Liver (tissue), 9 donors: ENCODE measurements around the gene TMTC1. TPM values are rescaled to one million over a fixed set of nuclear protein-coding genes. Genes with fewer than 3 reads are reported as not detected.

Experiments
- DNase-seq: peaks from one replicate; pipeline ENCODE4 v3.0.0-alpha.2; 2017; ENCODE audit warnings: low spot score
- H3K27ac ChIP-seq, 2 donors: one replicate each; pipeline ENCODE4 v1.7.0; 2013; ENCODE audit warnings: inconsistent platforms in 2 of 2, low read length in 2 of 2, control low read depth in 1 of 2, low read depth in 1 of 2, mild to moderate bottlenecking in 1 of 2
- H3K27me3 ChIP-seq, 4 donors: one replicate each; pipeline versions ENCODE4 v1.6.1 to v1.7.0; 2013; ENCODE audit warnings: low read length in 3 of 4, inconsistent platforms in 1 of 4, mild to moderate bottlenecking in 1 of 4, moderate library complexity in 1 of 4; ENCODE audit not compliant: control insufficient read depth in 4 of 4, insufficient read depth in 4 of 4
- H3K36me3 ChIP-seq, 4 donors: one replicate each; pipeline versions ENCODE4 v1.6.1 to v1.7.0; 2013; ENCODE audit warnings: low read length in 3 of 4, mild to moderate bottlenecking in 3 of 4, low read depth in 1 of 4, moderate library complexity in 1 of 4; ENCODE audit not compliant: control insufficient read depth in 4 of 4, insufficient read depth in 3 of 4
- H3K4me1 ChIP-seq, 4 donors: one replicate each; pipeline versions ENCODE4 v1.6.1 to v1.7.0; 2013; ENCODE audit warnings: low read length in 3 of 4, mild to moderate bottlenecking in 3 of 4, moderate library complexity in 1 of 4; ENCODE audit not compliant: control insufficient read depth in 4 of 4, insufficient read depth in 4 of 4
- H3K4me3 ChIP-seq, 3 donors: one replicate each; pipeline versions ENCODE4 v1.6.1 to v1.7.0; 2013; ENCODE audit warnings: low read length in 3 of 3, control low read depth in 1 of 3, low read depth in 1 of 3, mild to moderate bottlenecking in 1 of 3
- H3K9ac ChIP-seq, 2 donors: one replicate each; pipeline ENCODE4 v1.7.0; 2013; ENCODE audit warnings: low read length in 2 of 2, mild to moderate bottlenecking in 2 of 2, moderate library complexity in 2 of 2, control low read depth in 1 of 2, low read depth in 1 of 2
- H3K9me3 ChIP-seq, 4 donors: one replicate each; pipeline versions ENCODE4 v1.6.1 to v1.7.0; 2013; ENCODE audit warnings: low read length in 3 of 4; ENCODE audit not compliant: control insufficient read depth in 4 of 4
- ATF3 ChIP-seq: IDR thresholded peaks from 2 replicates; pipeline ENCODE4 v1.6.1; 2016; ENCODE audit warnings: antibody characterized with exemption
- CTCF ChIP-seq: fragments of 150-350 bp; IDR thresholded peaks from 2 replicates; pipeline ENCODE4 v1.5.1; 2017; ENCODE audit warnings: improper control_type of control experiment, low read depth, low read length; ENCODE audit not compliant: missing input control
- EGR1 ChIP-seq, 2 donors: IDR thresholded peaks; 2 replicates each; pipeline ENCODE4 v1.6.1; 2016 to 2018; ENCODE audit warnings: antibody characterized with exemption in 2 of 2, low read depth in 2 of 2
- FOXA1 ChIP-seq: IDR thresholded peaks from 2 replicates; pipeline ENCODE4 v1.6.1; 2016; ENCODE audit warnings: antibody characterized with exemption
- FOXA2 ChIP-seq: IDR thresholded peaks from 2 replicates; pipeline ENCODE4 v1.6.1; 2016; ENCODE audit warnings: antibody characterized with exemption
- GABPA ChIP-seq, 2 donors: IDR thresholded peaks in 1 of 2; conservative IDR thresholded peaks in 1 of 2; 2 replicates each; pipeline ENCODE4 v1.6.1; 2016; ENCODE audit warnings: antibody characterized with exemption in 2 of 2, mild to moderate bottlenecking in 1 of 2, moderate library complexity in 1 of 2
- HNF4A ChIP-seq, 2 donors: conservative IDR thresholded peaks; 2 replicates each; pipeline ENCODE4 v1.6.1; 2016; ENCODE audit warnings: antibody characterized with exemption in 2 of 2, mild to moderate bottlenecking in 2 of 2
- HNF4G ChIP-seq: IDR thresholded peaks from 2 replicates; pipeline ENCODE4 v1.6.1; 2016; ENCODE audit warnings: antibody characterized with exemption
- JUND ChIP-seq, 2 donors: IDR thresholded peaks; 2 replicates each; pipeline ENCODE4 v1.6.1; 2016; ENCODE audit warnings: antibody characterized with exemption in 2 of 2
- NR2F2 ChIP-seq: IDR thresholded peaks from 2 replicates; pipeline ENCODE4 v1.6.1; 2016; ENCODE audit warnings: antibody characterized with exemption
- RAD21 ChIP-seq, 2 donors: IDR thresholded peaks; 2 replicates each; pipeline ENCODE4 v1.6.1; 2016; ENCODE audit warnings: antibody characterized with exemption in 2 of 2, mild to moderate bottlenecking in 2 of 2
- REST ChIP-seq: IDR thresholded peaks from 2 replicates; pipeline ENCODE4 v1.6.1; 2016; ENCODE audit warnings: antibody characterized with exemption, mild to moderate bottlenecking
- RXRA ChIP-seq, 2 donors: IDR thresholded peaks; 2 replicates each; pipeline ENCODE4 v1.6.1; 2017 to 2018; ENCODE audit warnings: antibody characterized with exemption in 2 of 2, mild to moderate bottlenecking in 1 of 2
- SP1 ChIP-seq: IDR thresholded peaks from 2 replicates; pipeline ENCODE4 v1.6.1; 2018; ENCODE audit warnings: antibody characterized with exemption, mild to moderate bottlenecking
- TAF1 ChIP-seq: conservative IDR thresholded peaks from 2 replicates; pipeline ENCODE4 v1.6.1; 2016; ENCODE audit warnings: antibody characterized with exemption, mild to moderate bottlenecking
- YY1 ChIP-seq: IDR thresholded peaks from 2 replicates; pipeline ENCODE4 v1.6.1; 2016; ENCODE audit warnings: antibody characterized with exemption, mild to moderate bottlenecking
- ZBTB33 ChIP-seq: IDR thresholded peaks from 2 replicates; pipeline ENCODE4 v1.6.1; 2016; ENCODE audit warnings: antibody characterized with exemption
- WGBS: extraction: QIAGEN DNeasy Blood & Tissue Kit; methylation state at CpG from one replicate; pipeline ENCODE4 v1.1.7; 2013; 5-methylcytosine and 5-hydroxymethylcytosine counted together
- polyA plus RNA-seq, 2 donors: library from polyadenylated mRNA; stranded (reverse) in 1 of 2; unstranded in 1 of 2; fragments of 200-250 nt in 1 of 2; fragments of >200 nt in 1 of 2; fragmentation: Nextera tagmentation in 1 of 2; extraction: Ambion mirVana in 1 of 2; gene quantifications; one replicate each; pipeline versions ENCODE4 v1.2.1 to v1.2.3, GENCODE V29; 2013 to 2015
- total RNA-seq, 2 donors: library from RNA; depleted of rRNA; stranded (reverse); fragments of >200 nt; gene quantifications; one replicate each; pipeline ENCODE4 v1.2.3, GENCODE V29; 2014
- TF ChIP-seq, protein P1 (sequence below): IDR thresholded peaks from 2 replicates; pipeline ENCODE4 v1.6.1; 2016; ENCODE audit warnings: antibody characterized with exemption
- donor health status: healthy.
- donor health status: healthy.
- donor health status: healthy.
- donor health status: healthy.
- donor health status: healthy.

Gene TMTC1
- total and polyA plus RNA-seq, 4 donors, result 0.76 to 3.3 (median 2.1) TPM

- Histone ChIP-seq H3K27ac (no peak overlapping the region), H3K27me3 (no peaks in the 10 kb centered on the region), H3K4me3 (no peak overlapping the region), H3K36me3 (no peaks in the 10 kb centered on the region), H3K9me3 (no peaks in the 10 kb centered on the region), H3K4me1 (peaks cover 0 to 14% (median 9%) of the 10 kb centered on the region in 4 donors), H3K9ac (no peak overlapping the region)
- TF ChIP-seq RAD21 (IDR thresholded peaks at IDR 0.05) (no peak), RXRA (IDR thresholded peaks at IDR 0.05) (no peak), TAF1 (no peak), SP1 (no peak), NR2F2 (no peak), EGR1 (IDR thresholded peaks at IDR 0.05; ENCODE audit: low read depth in 2 of 2) (no peak), YY1 (no peak), REST (no peak), HNF4G (no peak), ZBTB33 (no peak), HNF4A (conservative IDR thresholded peaks at IDR 0.05) (no peak), CTCF (no peak), FOXA1 (no peak), GABPA (IDR thresholded peaks at IDR 0.05 in 1 of 2, conservative IDR thresholded peaks at IDR 0.05 in 1 of 2) (no peak), JUND (IDR thresholded peaks at IDR 0.05) (no peak), ATF3 (no peak), FOXA2 (no peak)
- TF ChIP-seq, protein P1, sequence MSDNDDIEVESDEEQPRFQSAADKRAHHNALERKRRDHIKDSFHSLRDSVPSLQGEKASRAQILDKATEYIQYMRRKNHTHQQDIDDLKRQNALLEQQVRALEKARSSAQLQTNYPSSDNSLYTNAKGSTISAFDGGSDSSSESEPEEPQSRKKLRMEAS, result no peak
- 89% methylated on average over 2 of the region's 2 CpGs for WGBS
- DNase-seq, result no peak
Measured at GRCh38 chr12:29546000-29546399, 237.7 kb downstream of the TMTC1 start.

DNA sequence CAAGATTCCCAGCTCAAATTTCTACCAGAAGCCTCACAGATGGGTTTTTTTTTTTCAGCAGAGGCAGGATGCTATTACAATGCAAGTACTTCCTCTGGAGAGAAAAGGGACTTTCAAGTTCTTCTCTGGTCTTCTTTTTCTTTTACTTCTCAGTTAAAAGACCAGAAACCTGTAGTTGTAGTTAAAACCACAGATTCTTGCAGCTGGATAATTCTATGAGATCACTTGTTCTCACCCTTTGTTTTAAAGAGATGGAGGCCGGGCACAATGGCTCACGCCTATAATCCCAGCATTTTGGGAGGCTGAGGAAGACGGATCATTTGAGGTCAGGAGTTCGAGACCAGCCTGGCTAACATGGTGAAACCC, 238.7 kb downstream of the TMTC1 start:
- Histone ChIP-seq H3K27me3 (no peaks in the 10 kb centered on the region), H3K4me1 (peaks cover 0 to 14% (median 9%) of the 10 kb centered on the region in 4 donors), H3K27ac (no peak overlapping the region), H3K36me3 (no peaks in the 10 kb centered on the region), H3K9ac (no peak overlapping the region), H3K9me3 (no peaks in the 10 kb centered on the region), H3K4me3 (no peak overlapping the region)
- no peak for DNase-seq
- WGBS, result 93% methylated on average over 4 of the region's 4 CpGs
- TF ChIP-seq NR2F2 (no peak), HNF4A (conservative IDR thresholded peaks at IDR 0.05) (no peak), RXRA (IDR thresholded peaks at IDR 0.05) (no peak), FOXA1 (no peak), REST (no peak), EGR1 (IDR thresholded peaks at IDR 0.05; ENCODE audit: low read depth in 2 of 2) (no peak), CTCF (no peak), TAF1 (no peak), RAD21 (IDR thresholded peaks at IDR 0.05) (no peak), ATF3 (no peak), GABPA (IDR thresholded peaks at IDR 0.05 in 1 of 2, conservative IDR thresholded peaks at IDR 0.05 in 1 of 2) (no peak)
